Pulmonary artery endothelial cell (primary cell): ENCODE measurements around the gene TRIM14. TPM values are rescaled to one million over a fixed set of nuclear protein-coding genes. Genes with fewer than 3 reads are reported as not detected.
"Not testable (repeated sequence)": the region's sequence is repeated elsewhere in the genome, so short reads cannot be mapped to it uniquely, and the experiment has no call there.

ENCODE experiments used
- DNase-seq: peaks from one replicate; pipeline ENCODE4 v3.0.0-alpha.2; 2011; ENCODE audit warnings: low read depth, low spot score
- total RNA-seq: library from RNA; depleted of rRNA; stranded (reverse); fragments of >200 nt; gene quantifications from 2 replicates; pipeline ENCODE4 v1.2.3, GENCODE V29; 2014

Gene TRIM14
- total RNA-seq, 1 donor from 2014 or later, result 3.4 TPM

DNA sequence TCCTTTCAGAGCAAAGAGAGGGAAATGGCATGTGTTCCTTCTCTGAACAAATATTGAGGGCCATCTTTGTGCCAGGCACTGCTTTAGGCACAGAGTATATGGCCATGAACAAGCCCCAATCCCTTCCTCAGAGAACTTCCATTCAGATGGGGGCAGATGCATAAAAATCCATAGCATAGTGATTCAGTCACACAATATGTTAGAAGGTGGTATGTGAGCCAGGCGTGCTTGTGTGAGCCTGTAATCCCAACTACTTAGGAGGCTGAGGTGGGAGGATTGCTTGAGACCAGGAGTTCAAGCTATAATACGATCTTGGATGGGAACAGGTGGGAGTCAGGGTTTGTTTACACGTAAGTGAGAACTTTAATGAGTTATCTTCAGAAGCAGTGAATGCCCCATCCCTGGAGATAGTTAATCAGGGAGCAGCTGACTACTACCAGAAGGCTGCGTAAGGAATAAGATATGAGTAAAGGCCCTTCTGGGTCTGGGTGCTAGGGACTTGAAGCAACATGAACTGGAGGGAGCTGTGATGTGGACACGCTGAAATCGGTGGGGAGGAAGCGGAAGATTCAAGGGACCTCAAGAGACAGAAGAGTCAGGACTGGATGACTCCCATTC is 35.3 kb downstream of the TRIM14 start:
- no peak for DNase-seq

DNA sequence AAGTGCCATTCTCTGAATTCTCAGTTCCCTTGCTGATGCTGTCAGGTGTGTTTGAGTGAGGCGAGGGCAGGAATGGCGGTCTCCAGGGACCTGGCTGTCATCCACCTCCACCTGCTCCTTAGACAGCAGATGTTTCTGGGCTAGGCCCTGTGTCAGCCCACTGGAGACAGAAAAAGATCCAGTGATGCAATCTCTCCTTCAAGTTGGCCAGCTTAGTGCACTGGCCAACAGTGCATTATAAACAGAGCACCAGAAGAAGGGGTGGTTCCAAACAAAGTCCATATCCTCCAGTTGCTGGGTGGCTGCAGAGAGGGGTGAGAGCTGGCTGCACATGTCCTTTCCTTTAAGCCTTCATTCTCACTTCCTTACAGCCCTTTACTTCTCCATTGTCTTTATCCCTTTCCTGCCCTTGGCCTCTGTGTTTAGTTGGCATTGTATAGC is 35.9 kb downstream of the TRIM14 start:
- DNase-seq, result no peak

DNA sequence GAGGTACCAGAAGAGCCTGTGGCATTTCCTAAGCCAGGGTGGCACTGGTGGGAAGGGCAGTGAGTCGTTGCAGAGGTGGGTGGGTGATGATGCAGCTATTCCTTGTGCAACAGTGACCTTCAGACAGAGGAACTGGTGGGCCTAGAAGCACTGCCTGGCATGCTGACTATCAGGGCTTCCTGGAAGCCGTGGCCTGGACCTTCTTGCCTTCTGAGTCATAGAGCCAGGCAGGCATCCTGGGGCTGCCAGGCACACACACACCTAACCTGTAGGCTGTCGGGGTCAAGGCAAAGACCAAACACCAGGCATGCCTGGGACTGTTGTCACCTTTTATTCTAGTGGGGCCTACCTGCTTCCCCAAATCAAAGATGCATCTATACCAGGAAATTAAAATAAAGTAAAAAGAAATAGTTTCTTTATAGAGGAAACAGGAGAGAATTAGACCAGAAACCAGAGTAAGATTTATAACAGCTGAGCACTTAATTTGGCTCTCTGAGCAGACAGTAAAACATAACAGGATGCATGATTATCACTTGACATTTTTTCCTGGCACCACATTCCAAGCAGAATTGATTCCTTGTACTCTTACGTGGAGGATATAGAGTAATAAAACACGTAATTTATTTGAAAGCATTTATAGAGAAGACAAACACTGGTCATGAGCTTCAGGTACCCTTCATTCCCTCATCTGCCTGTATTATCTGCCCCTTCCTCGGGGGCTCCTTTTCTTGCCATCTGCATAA is 37.4 kb downstream of the TRIM14 start:
- no peak for DNase-seq

DNA sequence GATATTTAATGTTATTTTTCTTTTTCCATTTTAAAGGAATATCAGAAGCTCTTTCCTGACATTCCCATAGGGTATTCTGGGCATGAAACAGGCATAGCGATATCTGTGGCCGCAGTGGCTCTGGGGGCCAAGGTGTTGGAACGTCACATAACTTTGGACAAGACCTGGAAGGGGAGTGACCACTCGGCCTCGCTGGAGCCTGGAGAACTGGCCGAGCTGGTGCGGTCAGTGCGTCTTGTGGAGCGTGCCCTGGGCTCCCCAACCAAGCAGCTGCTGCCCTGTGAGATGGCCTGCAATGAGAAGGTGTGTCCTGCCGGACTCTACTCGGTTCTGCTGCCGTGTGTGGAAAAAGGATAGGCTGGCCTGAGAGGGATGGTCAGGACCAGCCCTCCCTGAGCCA is 38.2 kb downstream of the TRIM14 start:
- no peak for DNase-seq

DNA sequence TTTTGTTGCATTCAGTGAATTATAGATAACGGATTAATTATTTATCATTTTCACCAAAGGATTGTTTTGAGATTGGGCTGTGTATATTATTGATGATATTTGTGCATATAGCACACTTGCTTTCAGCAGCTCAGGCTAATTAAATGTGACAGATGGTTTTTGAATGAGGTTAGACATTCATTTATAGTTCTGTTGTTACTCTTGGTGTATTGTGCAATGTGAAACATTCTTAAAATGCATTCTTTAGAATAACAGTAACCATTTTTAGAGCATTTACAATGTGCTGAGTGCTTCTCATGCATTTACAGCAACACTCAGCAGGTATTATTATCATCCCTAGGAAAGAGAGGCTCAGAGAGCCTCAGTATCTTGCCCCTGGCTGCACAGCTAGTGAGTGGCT is 38.7 kb downstream of the TRIM14 start:
- DNase-seq, result no peak

DNA sequence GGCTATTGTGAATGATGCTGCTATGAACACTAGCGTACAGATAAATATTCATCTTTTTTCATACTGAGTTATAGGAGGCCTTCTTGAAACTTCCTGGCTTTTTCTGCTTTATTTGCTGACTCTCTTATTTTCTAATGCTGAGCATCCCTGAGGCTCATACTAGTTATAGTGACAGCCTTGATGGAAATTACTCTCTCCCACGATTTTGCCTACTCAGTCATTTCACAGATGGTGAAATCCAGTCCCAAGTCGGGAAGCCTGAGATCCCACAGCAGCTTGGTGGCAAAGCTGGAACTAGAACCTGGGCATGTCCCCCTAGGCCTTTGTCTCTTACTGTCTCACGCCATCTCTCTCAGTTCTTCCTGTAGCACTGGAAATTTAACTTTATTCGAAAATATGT is 40.1 kb downstream of the TRIM14 start:
- no peak for DNase-seq

DNA sequence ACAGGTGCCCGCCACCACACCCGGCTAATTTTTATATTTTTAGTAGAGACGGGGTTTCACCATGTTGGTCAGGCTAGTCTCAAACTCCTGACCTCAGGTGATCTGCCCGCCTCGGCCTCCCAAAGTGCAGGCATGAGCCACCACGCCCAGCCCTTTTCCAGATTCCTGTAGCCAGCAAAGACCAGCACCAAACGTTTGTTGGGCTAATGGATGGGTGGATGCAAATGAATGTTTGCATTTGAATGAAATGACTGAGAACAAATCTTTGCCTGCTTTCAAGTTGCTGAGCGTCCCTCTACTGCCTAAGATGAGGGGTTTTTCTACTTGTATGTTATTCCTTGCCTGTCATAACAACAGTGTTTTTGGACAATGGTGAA is 42.5 kb downstream of the TRIM14 start:
- DNase-seq, result not testable (repeated sequence)

DNA sequence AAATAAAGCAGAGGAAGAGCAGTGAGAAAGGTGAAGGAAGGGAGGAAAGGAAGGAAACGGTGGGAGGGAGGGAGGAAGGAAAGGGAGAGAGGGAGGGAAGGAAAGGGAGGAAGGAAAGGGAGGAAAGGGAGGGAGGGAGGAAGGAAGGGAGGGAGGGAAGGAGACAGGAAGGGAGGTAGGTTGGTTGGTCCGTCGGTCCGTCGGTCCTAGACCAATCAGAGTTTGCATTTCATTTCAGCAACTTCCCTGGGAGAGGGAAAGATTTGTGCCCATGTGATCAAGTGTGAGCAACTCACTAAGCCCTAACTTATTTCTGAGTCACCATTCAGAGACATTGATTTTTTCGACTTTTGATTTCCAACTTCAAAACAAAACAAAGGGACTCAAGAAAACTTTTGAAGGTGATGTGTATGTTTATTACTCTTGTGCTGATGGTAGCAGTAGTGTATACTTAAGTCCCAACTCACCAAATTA is 43.7 kb downstream of the TRIM14 start:
- DNase-seq, result no peak

DNA sequence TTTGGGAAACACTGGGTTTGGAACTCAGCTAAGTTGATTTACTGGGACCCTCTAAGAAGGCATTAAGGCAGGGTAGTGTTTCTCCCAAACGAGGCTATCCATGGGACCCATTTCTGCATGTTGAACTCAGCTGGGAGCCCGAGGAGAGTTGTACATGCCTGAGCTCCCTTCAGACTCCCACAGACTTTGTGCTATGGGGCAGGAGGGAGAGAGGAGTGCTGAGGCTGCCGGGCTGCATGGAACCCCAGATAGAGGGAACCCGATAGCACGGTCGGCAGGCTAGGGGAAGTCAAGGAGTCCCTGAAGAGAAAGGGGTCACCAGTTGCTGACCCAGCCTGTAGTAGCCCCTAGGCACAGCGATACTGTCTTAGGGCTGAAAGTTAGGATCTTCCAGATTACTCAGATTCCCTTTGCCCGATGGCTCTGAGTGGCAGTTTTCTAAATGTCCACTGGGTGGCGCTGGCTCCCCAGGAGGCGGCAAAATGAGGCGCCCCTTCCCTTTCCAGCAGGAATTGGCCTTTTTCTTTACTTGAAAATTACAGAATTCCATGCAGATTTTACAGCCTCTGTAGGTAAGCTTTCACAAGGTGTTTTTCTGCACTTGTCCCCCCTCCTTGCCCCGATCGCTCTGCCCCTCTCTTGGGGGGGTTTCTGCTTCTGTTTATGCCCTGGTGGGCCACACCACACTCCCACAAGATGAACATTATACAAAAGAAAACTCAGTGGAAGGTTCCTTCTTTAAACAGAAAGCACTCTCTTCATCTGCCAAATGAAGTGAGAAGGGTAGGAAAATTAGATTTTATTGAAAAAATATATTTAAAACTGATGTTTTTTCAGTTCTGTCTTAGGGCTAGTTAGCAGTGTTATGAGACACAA is 44.7 kb downstream of the TRIM14 start:
- DNase-seq, result no peak

DNA sequence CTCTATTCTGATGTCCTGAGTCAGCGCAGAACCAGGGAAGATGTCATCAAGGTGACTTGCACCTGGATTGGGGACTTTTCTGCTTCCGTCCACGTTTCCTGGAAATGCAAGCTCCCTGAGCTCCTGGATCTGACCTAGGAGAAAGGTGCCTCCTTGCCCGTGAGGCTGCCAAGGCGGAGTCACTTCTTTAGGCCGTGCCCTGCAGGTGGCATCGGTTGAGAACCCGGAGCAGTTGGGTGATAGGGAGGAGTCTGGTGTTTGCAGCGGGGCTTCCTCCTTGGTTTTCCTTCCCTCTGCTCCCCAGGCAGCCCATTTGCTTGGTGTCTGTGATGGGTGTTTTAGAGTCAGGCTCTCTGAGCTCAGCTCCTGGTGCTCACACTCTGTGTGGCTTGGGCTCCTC is 47.3 kb downstream of the TRIM14 start:
- no peak for DNase-seq

DNA sequence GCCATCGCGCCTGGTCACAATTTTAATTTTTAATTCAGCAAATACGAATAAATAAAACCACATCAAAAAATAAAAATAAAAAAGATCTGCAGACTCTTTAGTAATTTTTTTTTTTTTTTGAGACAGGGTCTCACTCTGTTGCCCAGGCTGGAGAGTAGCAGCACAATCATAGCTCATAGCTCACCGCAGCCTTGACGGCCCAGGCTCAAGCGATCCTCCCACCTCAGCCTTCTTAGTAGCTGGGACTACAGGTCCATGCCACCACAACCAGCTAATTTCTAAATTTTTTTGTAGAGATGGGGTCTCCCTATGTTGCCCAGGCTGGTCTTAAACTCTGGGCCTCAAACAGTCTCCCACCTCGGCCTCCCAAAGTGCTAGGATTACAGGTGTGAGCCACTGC is 48.3 kb downstream of the TRIM14 start:
- no peak for DNase-seq

DNA sequence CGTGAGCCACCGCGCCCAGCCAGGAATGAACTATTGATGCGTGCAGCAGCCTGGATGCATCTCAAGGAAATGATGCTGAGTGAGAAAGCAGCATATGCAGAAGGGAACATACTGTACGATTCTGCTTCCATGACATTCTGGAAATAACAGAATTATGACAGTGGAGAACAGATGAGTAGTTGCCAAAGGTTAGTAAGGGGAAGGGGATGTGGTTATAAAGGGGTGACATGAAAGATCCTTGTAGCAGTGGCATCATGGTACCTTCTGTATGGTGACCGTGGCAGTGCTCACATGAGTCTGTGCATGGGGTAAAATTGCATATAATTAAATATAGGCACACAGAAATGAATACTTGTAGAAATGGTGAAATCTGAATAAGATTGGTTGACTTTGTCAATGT is 49.5 kb downstream of the TRIM14 start:
- DNase-seq, result no peak

DNA sequence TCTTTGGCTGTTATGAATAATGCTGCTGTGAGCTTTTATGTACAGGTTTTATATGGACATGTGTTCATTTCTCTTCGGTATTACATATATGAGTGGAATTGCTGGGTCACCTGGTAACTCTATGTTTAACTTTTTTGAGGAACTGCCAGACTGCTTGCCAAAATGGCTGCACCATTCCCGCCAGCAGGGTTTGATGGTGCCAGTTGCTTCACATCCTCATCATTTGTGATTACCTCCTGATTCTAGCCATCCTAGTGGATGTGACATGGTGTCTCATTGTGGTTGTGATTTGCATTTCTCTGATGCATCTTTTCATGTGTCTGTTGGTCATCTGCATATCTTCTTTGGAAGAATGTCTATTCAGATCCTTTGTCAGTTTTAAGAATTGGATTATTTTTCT is 51.8 kb downstream of the TRIM14 start:
- DNase-seq, result no peak

DNA sequence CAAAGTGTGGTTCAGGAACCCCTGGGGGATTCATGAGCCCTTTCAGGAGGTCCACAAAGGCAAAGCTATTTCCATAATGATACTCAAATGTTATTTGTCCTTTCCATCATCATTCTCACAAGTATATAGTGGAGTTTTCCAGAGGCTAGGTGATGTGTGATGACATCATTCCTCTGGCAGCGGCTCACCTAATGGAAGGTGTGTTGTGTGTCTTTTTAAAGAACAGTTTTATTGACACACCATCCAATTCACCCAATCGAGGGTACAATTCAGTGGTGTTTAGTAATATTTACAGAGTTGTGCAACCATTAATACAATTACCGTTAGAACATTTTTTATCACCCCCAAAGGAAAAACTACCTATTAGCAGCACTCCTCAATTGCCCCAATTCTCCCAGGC is 52.8 kb downstream of the TRIM14 start:
- DNase-seq, result no peak

DNA sequence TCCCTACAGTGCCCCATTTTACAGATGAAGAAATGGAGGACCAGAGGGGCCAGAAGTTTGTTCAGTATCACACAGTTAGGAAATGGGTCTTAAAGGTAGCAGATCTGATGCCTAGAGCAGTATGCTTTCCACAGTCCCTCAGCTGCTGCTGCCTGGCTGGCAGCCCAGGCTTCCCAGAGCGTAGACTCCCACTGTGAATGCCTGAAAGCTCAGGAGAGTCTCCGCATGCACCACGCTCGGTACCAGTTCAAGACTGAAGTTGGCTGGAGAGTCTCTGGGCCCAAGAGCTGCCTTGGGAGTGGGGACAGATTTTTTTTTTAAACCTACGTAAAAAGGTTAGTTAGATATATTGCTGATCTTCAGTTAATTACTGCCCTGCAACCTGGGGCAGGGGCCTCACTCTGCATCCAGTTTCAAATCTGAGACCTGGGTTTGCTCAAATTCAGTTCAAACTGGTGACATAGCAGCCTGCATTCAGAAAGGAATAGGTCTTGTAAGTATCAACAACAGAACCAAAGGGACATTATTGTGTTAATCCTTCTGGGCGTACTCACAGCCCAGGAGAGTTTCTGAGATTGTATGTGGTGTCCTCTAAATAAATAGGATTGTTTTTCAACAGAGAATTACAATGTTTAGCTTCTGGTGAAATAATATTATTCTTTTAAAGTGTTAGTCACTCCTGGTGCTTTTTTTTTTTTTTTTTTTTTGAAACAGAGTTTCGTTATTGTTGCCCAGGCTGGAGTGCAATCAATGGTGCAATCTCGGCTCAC is 54.2 kb downstream of the TRIM14 start:
- no peak for DNase-seq

DNA sequence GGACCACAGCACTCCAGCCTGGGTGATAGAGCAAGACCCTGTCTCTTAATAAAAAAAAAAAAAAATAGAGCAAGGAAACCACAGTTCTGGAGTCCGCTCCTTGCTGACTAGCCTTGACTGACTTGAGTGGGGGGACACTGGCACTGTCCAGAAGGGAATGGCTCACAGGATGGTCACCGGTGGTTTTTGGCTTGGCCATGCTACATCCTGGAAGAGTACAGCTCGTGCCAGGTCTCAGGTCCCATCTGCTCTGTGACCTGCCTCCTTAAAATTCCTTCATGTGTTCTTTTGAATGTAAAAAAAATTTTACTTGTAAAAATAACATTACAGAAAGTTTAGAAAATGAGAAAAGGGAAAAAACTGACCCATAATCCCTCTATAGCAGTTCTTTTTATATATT is 56.9 kb downstream of the TRIM14 start:
- no peak for DNase-seq

DNA sequence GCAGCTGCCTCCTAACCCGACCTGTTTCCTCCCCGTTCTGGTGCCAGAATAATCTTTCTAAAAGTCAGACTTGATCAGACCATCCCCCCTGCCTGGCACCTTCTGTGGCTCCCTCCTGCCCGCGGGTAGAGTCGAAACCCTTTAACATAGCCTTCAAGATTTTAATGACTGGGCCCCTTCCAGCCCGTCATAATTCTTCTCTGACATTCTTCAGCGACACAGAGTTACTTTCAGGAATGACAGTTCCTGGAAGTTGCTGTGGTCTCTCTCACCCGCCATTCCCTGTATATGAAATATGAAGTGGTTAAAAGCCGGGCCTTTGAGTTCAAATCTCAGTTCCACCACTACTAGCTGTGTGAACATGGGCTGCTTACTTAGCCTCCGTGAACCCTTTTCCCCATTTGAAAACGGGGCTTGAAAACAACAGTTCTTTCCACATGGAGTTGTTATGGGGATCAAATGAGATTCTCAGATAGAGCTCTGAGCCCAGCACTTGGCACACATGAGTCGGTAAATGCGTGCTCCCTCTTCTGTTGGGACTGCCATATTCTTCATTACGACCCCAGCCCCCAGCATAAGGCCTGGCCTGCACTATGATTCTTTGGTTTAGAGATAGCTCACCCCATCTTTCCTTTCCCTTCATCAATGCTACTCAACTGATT is 61.8 kb downstream of the TRIM14 start:
- DNase-seq, result no peak

DNA sequence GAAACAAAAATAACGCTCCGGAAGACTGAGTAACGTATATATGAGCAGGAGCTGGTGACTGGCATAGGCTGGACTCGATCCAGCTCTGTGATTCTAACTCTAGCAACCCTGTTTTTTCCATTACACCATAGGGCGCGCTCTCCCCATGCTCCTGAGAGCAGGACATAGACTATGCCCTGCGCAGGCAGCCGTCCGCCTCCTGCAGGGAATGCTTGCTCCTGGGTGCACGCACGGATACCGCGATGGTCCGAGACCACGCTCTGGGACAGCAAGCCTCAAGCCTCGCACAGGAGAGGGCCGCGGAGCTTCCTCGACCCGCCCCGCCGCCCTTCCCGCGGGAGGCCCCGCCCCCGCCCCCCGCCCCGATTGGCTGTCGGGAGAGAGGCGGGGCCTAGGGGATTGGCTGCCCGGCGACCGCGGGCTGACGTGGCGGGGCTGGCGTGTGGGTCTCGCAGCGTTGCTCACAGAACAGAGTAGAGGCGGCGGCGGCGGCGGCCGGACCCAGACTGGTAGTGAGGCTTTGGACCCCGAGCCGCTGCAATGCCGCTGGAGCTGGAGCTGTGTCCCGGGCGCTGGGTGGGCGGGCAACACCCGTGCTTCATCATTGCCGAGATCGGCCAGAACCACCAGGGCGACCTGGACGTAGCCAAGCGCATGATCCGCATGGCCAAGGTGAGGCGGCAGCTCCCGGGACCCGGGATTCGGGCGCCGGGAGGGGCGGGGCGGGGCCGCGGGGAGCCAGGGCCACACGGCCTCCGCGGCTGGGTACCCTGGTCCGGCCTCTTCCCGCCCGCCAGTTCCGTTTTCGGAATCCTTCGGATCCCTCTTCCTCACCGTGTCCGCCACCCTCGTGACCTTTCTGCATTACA is 62.5 kb downstream of the TRIM14 start, which contains the start of gene NANS:
Gene NANS, plus strand, starts transcription at position 464 of the 869 bp plus-strand sequence. Its CDS starts 77 bp downstream, at position 541.
- peak; percentile 94 for DNase-seq

DNA sequence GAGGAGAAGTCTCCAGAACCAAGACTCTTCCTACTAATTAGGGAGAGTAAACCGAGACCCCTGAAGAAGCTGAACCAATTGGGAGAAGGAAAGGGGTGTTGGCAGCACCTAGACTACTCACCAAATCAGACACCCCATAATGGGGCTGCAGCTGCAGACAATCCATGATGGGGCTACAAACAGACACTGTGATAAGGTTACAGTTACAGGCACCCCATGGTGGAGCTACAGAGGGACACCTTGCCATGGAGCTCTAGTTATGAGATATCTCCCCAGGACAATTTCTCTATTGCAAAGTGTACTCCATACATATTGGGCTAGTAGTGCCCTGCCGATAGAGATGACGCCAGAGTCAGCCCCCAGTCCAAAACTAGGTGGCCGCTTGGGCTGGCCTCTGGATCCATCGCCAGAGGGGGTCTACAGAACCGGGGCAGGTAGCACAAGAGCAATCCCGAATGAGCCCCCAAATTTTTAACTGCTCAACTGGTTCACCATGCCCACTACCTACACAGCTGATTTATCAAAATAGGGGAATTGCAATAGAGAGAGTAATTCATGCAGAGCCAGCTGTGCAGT is 64.6 kb downstream of the TRIM14 start:
- DNase-seq, result no peak
